Bronchial epithelial cell (primary cell): ENCODE measurements around the gene HBE1. TPM values are rescaled to one million over a fixed set of nuclear protein-coding genes. Genes with fewer than 3 reads are reported as not detected.

Experiments used
- DNase-seq: peaks from one replicate; pipeline ENCODE4 v3.0.0-alpha.2; 2010; ENCODE audit warnings: low read depth
- FAIRE-seq: peaks from 2 replicates; lab custom pipeline; 2011; peaks lifted over from hg19 to GRCh38; lab: Jason Lieb, UNC
- H3K27me3 ChIP-seq: 2 replicates; pipeline ENCODE4 v1.5.1; 2011; ENCODE audit warnings: low read length; ENCODE audit not compliant: control insufficient read depth, insufficient read depth
- H3K36me3 ChIP-seq: 2 replicates; pipeline ENCODE4 v1.5.1; 2011; ENCODE audit warnings: low read length; ENCODE audit not compliant: control insufficient read depth, insufficient read depth
- H3K4me3 ChIP-seq: 2 replicates; pipeline ENCODE4 v1.5.1; 2011; ENCODE audit warnings: mild to moderate bottlenecking, low read depth, low read length, control low read depth
- total RNA-seq: library from RNA; depleted of rRNA; stranded (reverse); fragments of >200 nt; gene quantifications from 2 replicates; pipeline ENCODE4 v1.2.1, GENCODE V29; 2014
- TF ChIP-seq, protein P1 (sequence below): IDR thresholded peaks from 2 replicates; pipeline ENCODE4 v1.5.1; 2011; ENCODE audit warnings: mild to moderate bottlenecking, moderate library complexity, low read length, control low read depth, inconsistent platforms; ENCODE audit not compliant: insufficient read depth, severe bottlenecking

HBE1 gene
- total RNA-seq, 1 donor from 2014 or later, result not detected

DNA sequence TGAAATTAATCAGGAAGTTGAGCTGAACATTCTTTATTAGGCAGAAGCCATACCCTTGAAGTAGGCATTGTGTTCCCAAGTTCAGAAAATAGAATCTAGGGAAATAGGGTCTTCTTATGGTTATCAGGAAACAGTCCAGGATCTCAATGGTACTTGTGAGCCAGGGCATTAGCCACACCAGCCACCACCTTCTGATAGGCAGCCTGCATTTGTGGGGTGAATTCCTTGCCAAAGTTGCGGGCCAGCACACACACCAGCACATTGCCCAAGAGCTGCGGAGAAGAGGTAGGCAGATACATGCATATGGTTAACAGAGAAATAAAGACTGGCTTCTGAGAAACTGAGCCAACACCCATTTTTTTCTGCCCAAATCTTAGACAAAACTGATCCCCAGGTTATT is 36.9 kb downstream of the HBE1 start:
- H3K4me3 ChIP-seq, result no peak overlapping the region
- DNase-seq, result no peak
- H3K27me3 ChIP-seq, result no peaks in the 10 kb centered on the region
- FAIRE-seq, result no peak
- TF ChIP-seq, protein P1, sequence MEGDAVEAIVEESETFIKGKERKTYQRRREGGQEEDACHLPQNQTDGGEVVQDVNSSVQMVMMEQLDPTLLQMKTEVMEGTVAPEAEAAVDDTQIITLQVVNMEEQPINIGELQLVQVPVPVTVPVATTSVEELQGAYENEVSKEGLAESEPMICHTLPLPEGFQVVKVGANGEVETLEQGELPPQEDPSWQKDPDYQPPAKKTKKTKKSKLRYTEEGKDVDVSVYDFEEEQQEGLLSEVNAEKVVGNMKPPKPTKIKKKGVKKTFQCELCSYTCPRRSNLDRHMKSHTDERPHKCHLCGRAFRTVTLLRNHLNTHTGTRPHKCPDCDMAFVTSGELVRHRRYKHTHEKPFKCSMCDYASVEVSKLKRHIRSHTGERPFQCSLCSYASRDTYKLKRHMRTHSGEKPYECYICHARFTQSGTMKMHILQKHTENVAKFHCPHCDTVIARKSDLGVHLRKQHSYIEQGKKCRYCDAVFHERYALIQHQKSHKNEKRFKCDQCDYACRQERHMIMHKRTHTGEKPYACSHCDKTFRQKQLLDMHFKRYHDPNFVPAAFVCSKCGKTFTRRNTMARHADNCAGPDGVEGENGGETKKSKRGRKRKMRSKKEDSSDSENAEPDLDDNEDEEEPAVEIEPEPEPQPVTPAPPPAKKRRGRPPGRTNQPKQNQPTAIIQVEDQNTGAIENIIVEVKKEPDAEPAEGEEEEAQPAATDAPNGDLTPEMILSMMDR, result no peak
- no peaks in the 10 kb centered on the region for H3K36me3 ChIP-seq

DNA sequence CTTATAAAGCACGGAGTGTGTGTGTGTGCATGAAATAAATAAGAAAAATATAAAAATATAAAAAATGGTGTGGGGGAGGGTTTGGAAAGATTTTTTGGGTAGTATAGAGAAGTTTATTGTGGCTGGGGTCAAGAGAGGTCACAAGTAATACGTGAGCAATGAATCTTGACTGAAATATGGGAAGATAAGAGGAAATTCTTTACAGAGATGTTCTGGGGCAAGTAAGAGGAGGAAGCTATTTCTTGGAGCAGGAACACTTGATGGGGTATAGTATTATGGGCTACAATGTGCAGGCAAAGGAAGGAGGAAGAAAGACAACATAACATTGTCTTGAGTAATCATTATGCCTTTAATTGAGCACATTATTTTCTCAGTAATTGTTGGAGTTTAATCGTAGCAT is 37.6 kb downstream of the HBE1 start:
- TF ChIP-seq, protein P1, result no peak
- no peaks in the 10 kb centered on the region for H3K36me3 ChIP-seq
- DNase-seq, result no peak
- H3K4me3 ChIP-seq, result no peak overlapping the region
- no peak for FAIRE-seq
- H3K27me3 ChIP-seq, result no peaks in the 10 kb centered on the region

DNA sequence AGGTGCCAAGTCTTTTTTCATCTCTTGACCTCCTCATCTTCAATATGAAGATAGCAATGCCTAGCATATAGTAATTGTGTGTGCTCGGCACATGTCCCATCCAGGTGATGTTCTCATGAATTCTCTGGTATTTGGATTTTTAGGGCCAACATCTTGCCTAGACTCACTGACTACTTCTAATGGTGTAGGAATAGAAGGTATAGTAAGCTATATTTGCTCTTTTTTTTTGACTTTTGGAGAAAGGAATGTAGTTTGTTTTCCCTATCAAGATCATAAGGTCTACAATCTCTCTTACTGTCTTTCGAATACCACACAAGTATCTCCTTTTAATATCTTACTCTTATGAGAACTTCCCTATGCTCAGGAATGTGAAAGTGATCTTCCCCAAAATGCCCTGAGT is 38.6 kb downstream of the HBE1 start:
- Histone ChIP-seq H3K4me3 (no peak overlapping the region), H3K36me3 (no peaks in the 10 kb centered on the region), H3K27me3 (no peaks in the 10 kb centered on the region)
- TF ChIP-seq, protein P1, result no peak
- DNase-seq, result no peak
- FAIRE-seq, result no peak

DNA sequence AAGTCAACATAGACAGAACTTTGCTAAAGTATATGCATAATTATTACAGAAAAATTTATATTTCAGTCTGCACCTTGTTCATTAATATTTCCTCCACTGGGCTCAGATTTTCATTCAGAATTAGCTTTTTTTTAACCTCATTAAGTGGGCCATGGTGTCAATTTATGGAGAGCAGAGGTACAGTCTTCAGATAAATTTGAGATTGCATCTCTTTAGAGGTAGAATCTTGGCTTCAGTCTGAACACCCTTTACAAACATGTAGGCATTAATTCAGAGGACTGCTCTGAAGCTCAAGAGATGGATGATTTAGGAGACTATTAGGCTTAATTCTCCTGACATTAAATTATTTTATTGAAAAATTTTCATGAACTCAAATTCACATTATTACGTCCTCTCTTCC is 39.5 kb downstream of the HBE1 start:
- no peak overlapping the region for H3K4me3 ChIP-seq

DNA sequence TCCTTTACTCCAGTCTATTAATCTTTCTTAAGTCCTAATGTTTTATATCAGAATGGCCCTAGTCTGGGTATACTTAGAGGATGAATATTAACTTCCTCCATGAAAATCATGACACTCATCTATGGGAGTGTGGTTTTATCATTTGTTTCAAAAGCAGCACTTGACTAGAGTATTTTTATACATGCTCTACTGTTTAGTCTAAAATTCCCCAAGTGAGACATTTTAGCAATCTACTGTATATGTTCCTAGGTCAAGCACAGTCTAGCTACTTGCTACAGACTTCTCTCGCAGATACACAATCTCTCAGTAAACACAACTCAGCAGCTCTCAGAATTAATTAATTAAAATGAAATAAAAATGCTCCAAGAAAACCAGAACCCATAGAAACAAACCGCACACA is 39.9 kb downstream of the HBE1 start:
- no peak for FAIRE-seq
- DNase-seq, result no peak
- TF ChIP-seq, protein P1, result no peak
- Histone ChIP-seq H3K4me3 (no peak overlapping the region), H3K36me3 (no peaks in the 10 kb centered on the region), H3K27me3 (no peaks in the 10 kb centered on the region)

More for the DNA sequence above, 39.5 kb downstream of the HBE1 start:
- DNase-seq, result no peak
- TF ChIP-seq, protein P1, result no peak
- Histone ChIP-seq H3K27me3 (no peaks in the 10 kb centered on the region), H3K36me3 (no peaks in the 10 kb centered on the region)
- FAIRE-seq, result no peak

DNA sequence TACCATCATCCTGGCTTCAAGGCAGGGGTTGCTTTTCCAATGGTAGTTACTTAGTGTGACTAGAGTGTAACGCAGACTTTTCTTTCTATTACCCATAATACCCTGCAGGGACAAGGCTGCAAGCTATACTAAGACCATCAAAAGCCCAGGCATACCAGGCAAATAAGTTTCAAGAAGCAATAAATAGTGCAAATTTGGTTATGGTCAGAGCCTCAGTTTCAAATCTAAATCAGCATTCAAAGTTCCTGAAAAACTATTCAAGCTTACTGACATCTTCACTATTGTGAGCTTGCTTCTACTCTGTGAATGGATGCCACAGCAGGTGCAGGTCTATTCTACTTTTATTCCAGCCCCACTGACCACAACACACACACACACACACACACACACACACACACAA is 40.4 kb downstream of the HBE1 start:
- Histone ChIP-seq H3K27me3 (no peaks in the 10 kb centered on the region), H3K4me3 (no peak overlapping the region), H3K36me3 (no peaks in the 10 kb centered on the region)
- DNase-seq (no peak), FAIRE-seq (no peak)
- TF ChIP-seq, protein P1, result no peak
